ENCODE measurements around the gene ALOX15. TPM values are rescaled to one million over a fixed set of nuclear protein-coding genes. Genes with fewer than 3 reads are reported as not detected.

The ALOX15 gene
- total and polyA plus RNA-seq, 9 donors: 0.07 to 4.1 (median 0.38) TPM; not detected in 3

DNA sequence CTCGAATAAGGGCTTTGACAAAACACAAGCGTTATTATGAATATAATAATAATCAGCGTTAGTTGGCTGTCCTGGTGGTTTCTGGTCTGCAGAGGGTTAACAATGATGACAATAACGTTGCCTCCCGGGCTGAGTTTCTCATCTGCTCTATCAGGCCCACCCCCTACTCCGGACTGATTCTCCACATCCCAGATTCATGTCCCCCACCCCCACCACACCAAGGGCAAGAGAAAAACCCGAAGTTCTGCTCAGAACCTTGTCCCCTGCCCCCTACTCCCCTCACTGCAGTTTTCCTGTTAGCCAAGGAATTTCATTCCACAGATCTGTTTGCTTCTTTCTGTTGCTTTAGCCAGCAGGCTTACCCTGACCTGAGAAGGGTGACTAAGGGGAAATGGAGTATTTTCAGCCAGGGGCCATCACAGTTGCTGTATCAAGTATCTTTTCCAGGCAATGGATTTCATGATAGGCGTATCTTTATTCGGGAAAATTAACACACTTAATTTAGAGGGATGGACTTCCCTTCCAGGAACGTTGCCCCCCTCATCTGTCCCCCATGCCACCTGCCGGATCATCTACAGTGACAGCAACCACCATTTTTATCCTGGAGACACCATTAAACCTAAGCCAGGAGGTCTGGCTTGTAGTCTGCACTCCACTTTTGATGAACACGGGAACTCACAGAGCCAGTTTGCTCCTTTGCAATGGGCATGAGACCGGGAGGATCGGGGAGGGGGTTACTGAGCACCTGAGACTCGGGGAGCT, 23.7 kb downstream of the ALOX15 start:
- Histone ChIP-seq H3K36me3 (no peaks in the 10 kb centered on the region), H3K9me3 (no peaks in the 10 kb centered on the region), H3K4me3 (no peak overlapping the region), H3K27ac (no peak overlapping the region), H3K4me1 (ENCODE audit: insufficient read depth) (no peaks in the 10 kb centered on the region), H3K27me3 (no peaks in the 10 kb centered on the region)
- intact Hi-C loops (cut with DNase I): no loop called here
- WGBS, 3 donors: 46 to 58% (median 46%) methylated on average over 15 of the region's 15 CpGs
- TF ChIP-seq, protein P1, sequence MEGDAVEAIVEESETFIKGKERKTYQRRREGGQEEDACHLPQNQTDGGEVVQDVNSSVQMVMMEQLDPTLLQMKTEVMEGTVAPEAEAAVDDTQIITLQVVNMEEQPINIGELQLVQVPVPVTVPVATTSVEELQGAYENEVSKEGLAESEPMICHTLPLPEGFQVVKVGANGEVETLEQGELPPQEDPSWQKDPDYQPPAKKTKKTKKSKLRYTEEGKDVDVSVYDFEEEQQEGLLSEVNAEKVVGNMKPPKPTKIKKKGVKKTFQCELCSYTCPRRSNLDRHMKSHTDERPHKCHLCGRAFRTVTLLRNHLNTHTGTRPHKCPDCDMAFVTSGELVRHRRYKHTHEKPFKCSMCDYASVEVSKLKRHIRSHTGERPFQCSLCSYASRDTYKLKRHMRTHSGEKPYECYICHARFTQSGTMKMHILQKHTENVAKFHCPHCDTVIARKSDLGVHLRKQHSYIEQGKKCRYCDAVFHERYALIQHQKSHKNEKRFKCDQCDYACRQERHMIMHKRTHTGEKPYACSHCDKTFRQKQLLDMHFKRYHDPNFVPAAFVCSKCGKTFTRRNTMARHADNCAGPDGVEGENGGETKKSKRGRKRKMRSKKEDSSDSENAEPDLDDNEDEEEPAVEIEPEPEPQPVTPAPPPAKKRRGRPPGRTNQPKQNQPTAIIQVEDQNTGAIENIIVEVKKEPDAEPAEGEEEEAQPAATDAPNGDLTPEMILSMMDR (IDR thresholded peaks at IDR 0.05): no peak
- TF ChIP-seq POLR2A (IDR thresholded peaks at IDR 0.05) (no peak), EP300 (IDR thresholded peaks at IDR 0.05) (no peak)
- DNase-seq: no peak

DNA sequence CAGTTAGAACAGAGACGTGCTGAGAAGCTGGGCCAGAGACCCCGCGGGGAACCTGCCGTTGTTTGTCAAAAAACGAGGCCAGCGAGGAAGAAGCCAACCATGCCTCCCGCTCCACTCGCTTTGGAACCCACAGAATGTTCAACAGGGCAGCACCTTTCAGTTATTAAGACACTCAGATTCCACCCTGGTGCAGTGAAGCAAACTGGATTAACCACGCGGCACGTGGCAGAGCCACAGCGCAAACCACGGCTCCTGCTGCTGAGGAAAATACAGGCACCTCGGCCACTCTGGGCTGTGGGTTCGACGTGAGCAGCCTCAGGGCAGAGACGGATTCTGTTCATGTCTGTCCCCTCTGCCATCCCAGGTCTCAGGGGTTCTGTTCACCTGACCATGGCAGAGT, 24.4 kb downstream of the ALOX15 start:
- intact Hi-C loops (cut with DNase I): no loop called here
- DNase-seq: no peak
- 91 to 93% (median 91%) methylated on average over 17 of the region's 17 CpGs for WGBS, 3 donors

DNA sequence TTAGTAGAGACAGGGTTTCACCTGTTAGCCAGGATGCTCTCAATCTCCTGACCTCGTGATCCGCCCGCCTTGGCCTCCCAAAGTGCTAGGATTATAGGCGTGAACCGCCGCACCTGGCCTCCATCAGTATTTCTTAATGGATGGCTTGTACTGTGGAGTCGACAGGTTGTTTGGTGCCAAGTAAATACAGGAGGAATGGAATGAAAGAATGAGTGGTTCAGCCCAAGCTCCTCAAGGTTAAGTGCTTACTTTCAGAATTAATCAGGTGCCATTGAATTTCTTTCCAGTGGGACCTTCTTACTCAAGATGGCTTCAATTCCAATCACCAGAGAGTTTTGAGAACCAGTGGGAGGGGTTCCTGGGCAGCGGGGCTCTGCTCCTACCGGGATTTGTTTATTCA, 25.0 kb downstream of the ALOX15 start:
- DNase-seq: no peak
- intact Hi-C loops (cut with DNase I): no loop called here
- no peak overlapping the region for H3K27ac ChIP-seq
- no peaks in the 10 kb centered on the region for H3K27me3 ChIP-seq
- no peaks in the 10 kb centered on the region for H3K9me3 ChIP-seq
- H3K4me3 ChIP-seq: no peak overlapping the region
- TF ChIP-seq POLR2A (IDR thresholded peaks at IDR 0.05): no peak
- TF ChIP-seq, protein P1 (IDR thresholded peaks at IDR 0.05): no peak
- no peaks in the 10 kb centered on the region for H3K36me3 ChIP-seq
- no peaks in the 10 kb centered on the region for H3K4me1 ChIP-seq (ENCODE audit: insufficient read depth)
- 85 to 87% (median 86%) methylated on average over 9 of the region's 9 CpGs for WGBS, 3 donors

More for the DNA sequence above, 24.4 kb downstream of the ALOX15 start:
- Histone ChIP-seq H3K27me3 (no peaks in the 10 kb centered on the region), H3K36me3 (no peaks in the 10 kb centered on the region), H3K4me3 (no peak overlapping the region), H3K27ac (no peak overlapping the region), H3K4me1 (ENCODE audit: insufficient read depth) (no peaks in the 10 kb centered on the region), H3K9me3 (no peaks in the 10 kb centered on the region)
- TF ChIP-seq EP300 (IDR thresholded peaks at IDR 0.05) (no peak), POLR2A (IDR thresholded peaks at IDR 0.05) (no peak)
- TF ChIP-seq, protein P1 (IDR thresholded peaks at IDR 0.05): no peak

DNA sequence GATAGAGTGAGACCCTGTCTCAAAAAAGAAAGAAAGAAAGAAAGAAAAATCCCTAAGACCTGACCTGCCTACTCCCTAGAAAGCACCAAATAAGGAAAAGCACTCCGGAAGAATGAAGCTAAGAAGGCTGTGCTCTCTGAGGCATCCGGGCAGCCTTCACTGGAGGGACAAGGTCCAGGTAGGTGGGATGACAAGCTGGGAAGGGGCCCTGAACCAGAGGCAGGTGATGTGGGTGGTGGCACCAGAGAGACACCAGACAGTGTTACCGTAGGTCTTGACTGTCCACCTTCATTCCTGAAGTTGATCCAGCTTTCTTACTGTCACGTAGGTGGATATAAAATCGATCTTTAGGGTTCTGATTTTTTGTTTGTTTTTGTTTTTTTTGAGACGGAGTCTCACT, 30.8 kb downstream of the ALOX15 start:
- no peak overlapping the region for H3K4me3 ChIP-seq
- no peaks in the 10 kb centered on the region for H3K27me3 ChIP-seq
- WGBS, 3 donors: 81 to 86% (median 82%) methylated on average over 6 of the region's 6 CpGs
- H3K9me3 ChIP-seq: no peaks in the 10 kb centered on the region
- H3K36me3 ChIP-seq: no peaks in the 10 kb centered on the region
- TF ChIP-seq EP300 (IDR thresholded peaks at IDR 0.05) (no peak), POLR2A (IDR thresholded peaks at IDR 0.05) (no peak)
- TF ChIP-seq, protein P1 (IDR thresholded peaks at IDR 0.05): no peak
- intact Hi-C loops (cut with DNase I): loop anchor here in 1 of 4 donors (5.0 kb wide), 1 partner anchor 33 kb away; no protein-coding TSS in a partner anchor
- no peak overlapping the region for H3K27ac ChIP-seq
- H3K4me1 ChIP-seq (ENCODE audit: insufficient read depth): peaks cover 9% of the 10 kb centered on the region
- no peak for DNase-seq

Data from ovary (tissue), 9 donors.